Hepatocyte (in vitro differentiated cells): Measurements from ENCODE around the gene F2R. TPM values are rescaled to one million over a fixed set of nuclear protein-coding genes. Genes with fewer than 3 reads are reported as not detected.

Experiments
- DNase-seq: peaks from one replicate; pipeline ENCODE4 v3.0.0-alpha.2; 2016; ENCODE audit warnings: low spot score
- H2AFZ ChIP-seq: fragments of 200-600 bp; sonication (generic); 2 replicates; pipeline ENCODE4 v1.6.0; 2016; ENCODE audit warnings: antibody characterized with exemption, mild to moderate bottlenecking
- H3K27ac ChIP-seq: fragments of 200-600 bp; sonication (generic); 2 replicates; pipeline ENCODE4 v1.5.1; 2016; ENCODE audit warnings: mild to moderate bottlenecking
- H3K27me3 ChIP-seq: fragments of 200-600 bp; sonication (generic); 2 replicates; pipeline ENCODE4 v1.6.1; 2016
- H3K36me3 ChIP-seq: fragments of 200-600 bp; sonication (generic); replicated peaks from 2 replicates; pipeline ENCODE4 v1.5.1; 2016; ENCODE audit warnings: low read depth; ENCODE audit not compliant: insufficient read depth
- H3K4me1 ChIP-seq: fragments of 200-600 bp; sonication (generic); 2 replicates; pipeline ENCODE4 v1.5.1; 2016; ENCODE audit warnings: mild to moderate bottlenecking, moderate library complexity; ENCODE audit not compliant: insufficient read depth
- H3K4me2 ChIP-seq: fragments of 200-600 bp; sonication (generic); 2 replicates; pipeline ENCODE4 v1.6.0; 2016
- H3K4me3 ChIP-seq: fragments of 200-600 bp; sonication (generic); 2 replicates; pipeline ENCODE4 v1.5.1; 2016; ENCODE audit warnings: mild to moderate bottlenecking
- H3K79me2 ChIP-seq: fragments of 200-600 bp; sonication (generic); 2 replicates; pipeline ENCODE4 v1.6.0; 2017; ENCODE audit warnings: mild to moderate bottlenecking
- H3K9me2 ChIP-seq: fragments of 200-600 bp; sonication (generic); replicated peaks from 2 replicates; pipeline ENCODE4 v1.6.0; 2017; ENCODE audit warnings: mild to moderate bottlenecking; ENCODE audit not compliant: insufficient read depth
- H3K9me3 ChIP-seq: fragments of 200-600 bp; sonication (generic); 2 replicates; pipeline ENCODE4 v1.5.1; 2016; ENCODE audit warnings: low read depth, mild to moderate bottlenecking
- H4K20me1 ChIP-seq: fragments of 200-600 bp; sonication (generic); 2 replicates; pipeline ENCODE4 v1.6.0; 2016; ENCODE audit warnings: mild to moderate bottlenecking; ENCODE audit not compliant: insufficient read depth, poor library complexity, severe bottlenecking
- CTCF ChIP-seq: fragments of 200-600 bp; sonication (generic); IDR thresholded peaks from 2 replicates; pipeline ENCODE4 v1.5.1; 2016; ENCODE audit warnings: antibody characterized with exemption, mild to moderate bottlenecking; ENCODE audit not compliant: poor library complexity
- EZH2 ChIP-seq: fragments of 200-600 bp; sonication (generic); IDR thresholded peaks from 2 replicates; pipeline ENCODE4 v1.6.1; 2016; ENCODE audit warnings: antibody characterized with exemption, mild to moderate bottlenecking, borderline replicate concordance
- EZH2phosphoT487 ChIP-seq: fragments of 200-600 bp; sonication (generic); IDR thresholded peaks from one replicate; pipeline ENCODE4 v1.6.1; 2018; ENCODE audit warnings: antibody characterized with exemption, mild to moderate bottlenecking, low read depth, moderate library complexity; ENCODE audit not compliant: unreplicated experiment, severe bottlenecking
- WGBS: methylation state at CpG from one replicate; pipeline ENCODE4 v1.1.6; 2016; ENCODE audit warnings: low lambda C conversion rate; ENCODE audit errors: missing lambda C conversion rate; 5-methylcytosine and 5-hydroxymethylcytosine counted together
- polyA plus RNA-seq: library from polyadenylated mRNA; unstranded; fragments of >200 nt; fragmentation: Nextera tagmentation; extraction: Ambion mirVana; gene quantifications from 2 replicates; pipeline ENCODE4 v1.2.1, GENCODE V29; 2016
- total RNA-seq: library from RNA; depleted of rRNA; stranded (reverse); fragments of >200 nt; gene quantifications from 2 replicates; pipeline ENCODE4 v1.2.3, GENCODE V29; 2014

The F2R gene
- total and polyA plus RNA-seq, 2 experiments from 2014 or later = 27.1 to 48.1 TPM

- no peaks in the 10 kb centered on the region for H3K27me3 ChIP-seq
- no peaks in the 10 kb centered on the region for H3K4me1 ChIP-seq
- H3K9me2 ChIP-seq = no peaks in the 10 kb centered on the region
- no peak overlapping the region for H3K27ac ChIP-seq
- H3K79me2 ChIP-seq = no peaks in the 10 kb centered on the region
- no peaks in the 10 kb centered on the region for H3K36me3 ChIP-seq
- H3K4me3 ChIP-seq = no peak overlapping the region
- WGBS = 96% methylated on average over 5 of the region's 5 CpGs
- no peaks in the 10 kb centered on the region for H4K20me1 ChIP-seq
- H3K4me2 ChIP-seq = no peak overlapping the region
- no peaks in the 10 kb centered on the region for H3K9me3 ChIP-seq
- no peak for TF ChIP-seq EZH2phosphoT487
- no peak for TF ChIP-seq CTCF
- no peak for TF ChIP-seq EZH2
- no peak overlapping the region for H2AFZ ChIP-seq
- DNase-seq = no peak
Measured at GRCh38 chr5:76751291-76751690, 35.4 kb downstream of the F2R start.

DNA sequence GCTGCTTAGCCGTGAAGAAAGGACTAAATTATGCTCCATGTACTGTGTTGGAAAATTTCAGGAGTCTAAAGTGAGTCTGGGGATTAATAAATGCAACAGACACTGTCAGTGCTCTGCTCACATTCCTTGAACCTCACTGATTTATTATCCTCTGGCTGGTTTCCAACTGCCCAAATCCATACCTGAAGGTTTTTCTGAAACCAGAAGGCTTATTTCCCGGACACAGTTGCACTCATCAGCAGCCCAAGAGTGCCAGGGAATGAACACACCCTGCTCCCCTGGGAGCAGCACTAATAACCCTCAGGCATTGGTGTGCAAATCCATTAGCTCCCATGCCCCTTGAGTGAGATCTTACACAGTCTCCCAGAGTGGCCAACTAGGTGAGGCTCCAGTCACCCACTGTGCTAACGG is 38.7 kb downstream of the F2R start:
- Histone ChIP-seq H3K4me1 (no peaks in the 10 kb centered on the region), H2AFZ (no peak overlapping the region), H3K4me3 (no peak overlapping the region), H3K36me3 (no peaks in the 10 kb centered on the region), H3K27ac (no peak overlapping the region), H3K9me2 (no peaks in the 10 kb centered on the region), H4K20me1 (no peaks in the 10 kb centered on the region), H3K79me2 (no peaks in the 10 kb centered on the region), H3K9me3 (no peaks in the 10 kb centered on the region), H3K27me3 (no peaks in the 10 kb centered on the region), H3K4me2 (no peak overlapping the region)
- TF ChIP-seq CTCF (no peak), EZH2 (no peak), EZH2phosphoT487 (no peak)
- no peak for DNase-seq
- 77% methylated on average over 3 of the region's 3 CpGs for WGBS

DNA sequence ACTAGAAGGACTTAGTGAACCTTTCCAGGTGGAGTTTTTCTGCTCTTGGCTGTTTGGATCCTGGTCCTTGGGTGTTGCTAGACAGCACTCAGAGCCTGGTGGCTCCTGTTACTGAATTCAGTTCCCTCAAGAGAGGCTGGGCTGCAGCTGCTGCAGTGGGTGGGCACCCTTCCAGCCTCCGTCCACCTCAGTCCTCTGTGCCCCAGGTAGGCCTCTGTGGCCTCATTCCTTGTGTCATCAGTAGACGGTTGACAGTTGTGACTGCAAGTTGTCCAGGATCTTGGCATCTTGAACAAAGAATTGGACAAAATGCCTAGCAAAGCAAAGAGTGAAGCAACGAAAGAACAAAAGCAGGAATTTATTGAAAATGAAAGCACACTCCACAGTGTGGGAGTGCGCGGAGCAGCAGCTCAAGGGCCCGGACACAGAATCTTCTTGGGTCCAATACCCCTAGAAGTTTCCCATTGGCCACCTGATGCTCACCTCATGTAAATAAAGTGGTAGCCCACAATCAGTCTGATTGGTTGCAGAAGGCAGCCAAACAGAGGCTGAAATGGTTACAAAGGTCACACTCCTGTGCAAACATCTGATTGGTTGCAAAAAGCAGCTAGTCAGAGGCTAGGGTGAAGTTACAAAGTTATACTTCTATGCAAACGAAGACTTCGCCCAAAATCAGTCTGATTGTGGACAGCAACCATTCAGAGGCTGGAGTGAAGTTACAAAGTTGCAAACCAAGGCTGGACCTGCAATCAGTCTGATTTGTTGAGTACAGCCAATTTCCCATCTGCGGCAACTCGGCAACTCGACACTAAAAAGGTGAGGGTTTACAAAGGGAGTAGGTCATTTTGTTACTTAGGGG is 40.1 kb downstream of the F2R start:
- H2AFZ ChIP-seq = no peak overlapping the region
- TF ChIP-seq CTCF = no peak
- TF ChIP-seq EZH2phosphoT487 = no peak
- no peak for TF ChIP-seq EZH2
- H3K79me2 ChIP-seq = no peaks in the 10 kb centered on the region
- WGBS = 89% methylated on average over 11 of the region's 11 CpGs
- H3K9me3 ChIP-seq = no peaks in the 10 kb centered on the region
- no peaks in the 10 kb centered on the region for H3K9me2 ChIP-seq
- H3K4me3 ChIP-seq = no peak overlapping the region
- H3K36me3 ChIP-seq = no peaks in the 10 kb centered on the region
- no peaks in the 10 kb centered on the region for H3K27me3 ChIP-seq
- H3K27ac ChIP-seq = no peak overlapping the region
- H4K20me1 ChIP-seq = no peaks in the 10 kb centered on the region
- no peaks in the 10 kb centered on the region for H3K4me1 ChIP-seq
- no peak for DNase-seq
- H3K4me2 ChIP-seq = no peak overlapping the region
